Nephron progenitor cell (in vitro differentiated cells): ENCODE measurements around the gene DIS3L2.
"Not testable (repeated sequence)": the region's sequence is repeated elsewhere in the genome, so short reads cannot be mapped to it uniquely, and the experiment has no call there.

Source experiments
- DNase-seq: peaks from one replicate; pipeline ENCODE4 v3.0.0; 2021
- H3K27ac Mint-ChIP-seq: 2 replicates; pipeline ENCODE4 v1.8.0; 2021; ENCODE audit warnings: mild to moderate bottlenecking, moderate library complexity, mixed read lengths
- H3K27me3 Mint-ChIP-seq: 2 replicates; pipeline ENCODE4 v1.8.0; 2021; ENCODE audit warnings: mild to moderate bottlenecking, low read depth, mixed read lengths; ENCODE audit not compliant: poor library complexity
- H3K36me3 Mint-ChIP-seq: 2 replicates; pipeline ENCODE4 v1.8.0; 2021; ENCODE audit warnings: low read depth, mixed read lengths
- H3K4me1 Mint-ChIP-seq: 2 replicates; pipeline ENCODE4 v1.8.0; 2021; ENCODE audit warnings: mixed read lengths
- H3K4me3 Mint-ChIP-seq: 2 replicates; pipeline ENCODE4 v1.8.0; 2021; ENCODE audit warnings: mild to moderate bottlenecking, moderate library complexity, mixed read lengths
- H3K9me3 Mint-ChIP-seq: 2 replicates; pipeline ENCODE4 v1.8.0; 2021; ENCODE audit warnings: mild to moderate bottlenecking, moderate library complexity, mixed read lengths
- CTCF ChIP-seq: fragments of 200-600 bp; sonication (generic); IDR thresholded peaks from 2 replicates; pipeline ENCODE4 v1.5.0; 2021; ENCODE audit warnings: antibody characterized with exemption

Gene DIS3L2

GRCh38 chr2:232027530-232027929 is 66.0 kb downstream of the DIS3L2 start:
- no peak overlapping the region for H3K27ac Mint-ChIP-seq
- no peak for DNase-seq
- H3K36me3 Mint-ChIP-seq: peaks cover 57% of the 10 kb centered on the region
- TF ChIP-seq CTCF: no peak
- peaks cover 3% of the 10 kb centered on the region for H3K27me3 Mint-ChIP-seq
- H3K4me1 Mint-ChIP-seq: peaks cover 16% of the 10 kb centered on the region
- H3K9me3 Mint-ChIP-seq: peaks cover 11% of the 10 kb centered on the region
- H3K4me3 Mint-ChIP-seq: no peak overlapping the region

- no peak for TF ChIP-seq CTCF
- Mint-ChIP-seq H3K27me3 (peaks cover 3% of the 10 kb centered on the region), H3K9me3 (peaks cover 16% of the 10 kb centered on the region), H3K27ac (no peak overlapping the region), H3K36me3 (peaks cover 62% of the 10 kb centered on the region), H3K4me3 (no peak overlapping the region), H3K4me1 (peaks cover 16% of the 10 kb centered on the region)
- DNase-seq: no peak
These were observed 66.6 kb downstream of the DIS3L2 start for GRCh38 chr2:232028071-232028470.

GRCh38 chr2:232028631-232029030 is 67.1 kb downstream of the DIS3L2 start:
- H3K9me3 Mint-ChIP-seq: peaks cover 22% of the 10 kb centered on the region
- H3K4me1 Mint-ChIP-seq: peaks cover 16% of the 10 kb centered on the region
- H3K36me3 Mint-ChIP-seq: peaks cover 68% of the 10 kb centered on the region
- no peak for TF ChIP-seq CTCF
- H3K4me3 Mint-ChIP-seq: no peak overlapping the region
- DNase-seq: no peak
- no peak overlapping the region for H3K27ac Mint-ChIP-seq
- H3K27me3 Mint-ChIP-seq: no peaks in the 10 kb centered on the region

- Mint-ChIP-seq H3K9me3 (peaks cover 29% of the 10 kb centered on the region), H3K4me1 (peaks cover 13% of the 10 kb centered on the region), H3K36me3 (peaks cover 73% of the 10 kb centered on the region), H3K27ac (peak overlapping the region; percentile 17), H3K4me3 (no peak overlapping the region), H3K27me3 (no peaks in the 10 kb centered on the region)
- DNase-seq: no peak
- no peak for TF ChIP-seq CTCF
These were observed 67.8 kb downstream of the DIS3L2 start for GRCh38 chr2:232029346-232029745.

- Mint-ChIP-seq H3K4me3 (no peak overlapping the region), H3K4me1 (peaks cover 11% of the 10 kb centered on the region), H3K36me3 (peaks cover 78% of the 10 kb centered on the region), H3K9me3 (peaks cover 38% of the 10 kb centered on the region), H3K27ac (no peak overlapping the region), H3K27me3 (no peaks in the 10 kb centered on the region)
- peak; percentile 9 for TF ChIP-seq CTCF
- DNase-seq: no peak
These were observed 68.7 kb downstream of the DIS3L2 start for GRCh38 chr2:232030229-232030628.

- H3K4me3 Mint-ChIP-seq, DNase-seq, H3K4me1 Mint-ChIP-seq, H3K27ac Mint-ChIP-seq, H3K27me3 Mint-ChIP-seq: not testable (repeated sequence)
- peaks cover 60% of the 10 kb centered on the region for H3K9me3 Mint-ChIP-seq
- H3K36me3 Mint-ChIP-seq: peaks cover 80% of the 10 kb centered on the region
These were observed 73.8 kb downstream of the DIS3L2 start for GRCh38 chr2:232035292-232035691.

- not testable (repeated sequence) for H3K4me1 Mint-ChIP-seq
- peaks cover 64% of the 10 kb centered on the region for H3K36me3 Mint-ChIP-seq
These were observed 75.4 kb downstream of the DIS3L2 start for GRCh38 chr2:232036876-232037275.

More at GRCh38 chr2:232036876-232037275, 75.4 kb downstream of the DIS3L2 start:
- not testable (repeated sequence) for H3K27ac Mint-ChIP-seq, H3K4me3 Mint-ChIP-seq, DNase-seq, H3K27me3 Mint-ChIP-seq
- H3K9me3 Mint-ChIP-seq: peaks cover 56% of the 10 kb centered on the region
